Mesodermal cell (in vitro differentiated cells): ENCODE measurements around the gene HHATL.

Experiments
- H3K27ac ChIP-seq: 2 replicates; pipeline ENCODE4 v1.7.0; 2013; ENCODE audit warnings: mild to moderate bottlenecking, low read depth, low read length, moderate library complexity; ENCODE audit not compliant: severe bottlenecking
- H3K36me3 ChIP-seq: 2 replicates; pipeline ENCODE4 v1.7.1; 2013; ENCODE audit warnings: mild to moderate bottlenecking, low read length, moderate library complexity; ENCODE audit not compliant: control insufficient read depth, insufficient read depth
- H3K4me1 ChIP-seq: one replicate; pipeline ENCODE4 v1.7.1; 2013; ENCODE audit warnings: mild to moderate bottlenecking, low read length; ENCODE audit not compliant: insufficient read depth, control insufficient read depth, poor library complexity, severe bottlenecking
- H3K4me3 ChIP-seq: 2 replicates; pipeline ENCODE4 v1.7.0; 2013; ENCODE audit warnings: low read length, control low read depth, mild to moderate bottlenecking; ENCODE audit not compliant: insufficient read depth, poor library complexity, severe bottlenecking; ENCODE audit errors: extremely low read depth
- H3K9me3 ChIP-seq: 2 replicates; pipeline ENCODE4 v1.7.1; 2013; ENCODE audit warnings: mild to moderate bottlenecking, low read length, moderate library complexity; ENCODE audit not compliant: control insufficient read depth
- WGBS, 2 experiments: methylation state at CpG; one replicate each; pipeline ENCODE4 v1.1.5; 2013; ENCODE audit warnings: missing lambda C conversion rate in 2 of 2; ENCODE audit not compliant: insufficient coverage in 2 of 2; 5-methylcytosine and 5-hydroxymethylcytosine counted together

The HHATL gene

DNA sequence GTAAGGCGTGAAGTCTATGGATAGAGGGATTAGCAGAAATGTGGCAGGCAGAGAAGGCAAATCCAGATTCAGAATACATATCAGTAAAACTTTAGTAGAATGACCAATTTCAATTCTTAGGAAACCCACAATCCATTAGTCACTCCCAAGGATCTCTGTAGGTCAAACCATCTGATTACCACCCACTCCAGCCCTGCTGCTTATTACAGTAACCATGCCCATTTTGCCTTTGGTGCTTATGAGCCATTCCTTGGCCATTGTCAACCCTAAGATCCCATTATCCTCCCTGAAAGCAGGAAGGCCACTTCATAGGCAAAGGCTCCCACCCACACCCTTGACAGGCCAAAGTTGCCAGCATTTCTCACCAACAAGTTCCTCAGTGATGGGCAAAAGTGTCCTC lies 22.3 kb downstream of the HHATL start:
- Histone ChIP-seq H3K9me3 (peaks cover 8% of the 10 kb centered on the region), H3K36me3 (no peaks in the 10 kb centered on the region), H3K4me1 (peaks cover 13% of the 10 kb centered on the region), H3K27ac (no peak overlapping the region), H3K4me3 (no peak overlapping the region)
- no CpG with 5 or more reads among the region's 1 CpG for WGBS, 2 experiments

DNA sequence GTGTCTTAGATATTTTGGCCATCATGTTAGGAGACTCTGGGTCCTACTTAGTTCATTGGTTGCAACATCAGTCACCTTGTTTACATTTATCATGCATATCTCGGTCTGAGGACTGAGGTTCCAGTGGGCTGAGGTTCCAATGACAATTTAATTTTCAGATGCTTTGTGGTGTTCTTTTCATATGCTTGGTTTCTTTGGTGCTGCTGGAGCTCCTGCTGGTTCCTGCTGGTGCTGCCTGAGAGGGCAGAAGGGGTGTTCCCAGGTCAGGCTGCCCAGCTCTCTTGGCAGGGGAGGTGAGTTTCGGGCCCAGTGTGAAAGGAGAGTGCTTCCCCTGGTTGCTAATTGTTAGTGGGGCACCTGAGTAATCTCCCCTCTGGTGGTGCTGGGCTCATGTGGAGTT lies 24.2 kb downstream of the HHATL start:
- peaks cover 8% of the 10 kb centered on the region for H3K9me3 ChIP-seq
- no peak overlapping the region for H3K4me3 ChIP-seq
- H3K36me3 ChIP-seq = no peaks in the 10 kb centered on the region
- peaks cover 3% of the 10 kb centered on the region for H3K4me1 ChIP-seq
- H3K27ac ChIP-seq = no peak overlapping the region
- WGBS, 2 experiments = no CpG with 5 or more reads among the region's 2 CpGs

DNA sequence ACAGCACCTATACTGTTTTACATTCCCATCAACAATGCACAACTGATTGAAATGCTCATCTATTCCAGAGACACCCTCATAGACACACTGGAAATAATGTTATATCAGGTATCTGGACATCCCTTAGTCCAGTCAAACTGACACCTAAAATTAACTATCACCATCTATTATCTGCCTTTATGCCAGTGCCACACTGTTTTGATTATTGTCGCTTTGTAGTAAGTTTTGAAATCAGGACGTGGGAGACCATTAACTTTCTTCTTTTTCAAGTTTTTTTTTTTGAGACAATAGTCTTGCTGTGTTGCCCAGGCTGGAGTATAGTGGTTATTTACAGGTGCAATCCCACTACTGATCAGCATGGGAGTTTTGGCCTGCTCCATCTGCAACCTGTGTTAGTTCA lies 26.7 kb downstream of the HHATL start:
- no peaks in the 10 kb centered on the region for H3K36me3 ChIP-seq
- no peak overlapping the region for H3K4me3 ChIP-seq
- H3K27ac ChIP-seq = no peak overlapping the region
- 90 to 100% methylated on average over 1 to 2 of the region's 2 CpGs for WGBS, 2 experiments
- H3K4me1 ChIP-seq = no peaks in the 10 kb centered on the region
- H3K9me3 ChIP-seq = peaks cover 8% of the 10 kb centered on the region

DNA sequence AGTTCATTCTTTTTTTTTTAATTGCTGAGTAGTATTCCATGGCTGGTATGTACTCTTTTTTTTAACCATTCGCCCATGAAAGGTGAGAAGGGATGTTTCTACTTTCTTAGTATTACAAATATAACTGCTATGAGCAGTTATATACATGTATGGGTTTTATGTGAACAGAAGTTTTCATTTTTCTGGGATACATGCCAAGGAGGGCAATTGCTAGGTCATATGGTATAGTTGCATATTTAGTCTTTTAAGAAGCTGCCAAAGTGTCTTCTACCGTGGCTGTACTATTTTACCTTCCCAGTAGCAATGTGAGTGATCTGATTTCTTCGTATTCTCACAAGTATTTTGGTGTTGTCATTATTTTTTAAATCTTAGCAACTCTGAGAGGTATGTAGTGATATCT lies 28.5 kb downstream of the HHATL start:
- no peaks in the 10 kb centered on the region for H3K4me1 ChIP-seq
- peaks cover 8% of the 10 kb centered on the region for H3K9me3 ChIP-seq
- no peak overlapping the region for H3K4me3 ChIP-seq
- WGBS, 2 experiments = 90% methylated on average over 1 of the region's 3 CpGs; no CpG with 5 or more reads in 1 of the 2 experiments
- H3K27ac ChIP-seq = no peak overlapping the region
- no peaks in the 10 kb centered on the region for H3K36me3 ChIP-seq

DNA sequence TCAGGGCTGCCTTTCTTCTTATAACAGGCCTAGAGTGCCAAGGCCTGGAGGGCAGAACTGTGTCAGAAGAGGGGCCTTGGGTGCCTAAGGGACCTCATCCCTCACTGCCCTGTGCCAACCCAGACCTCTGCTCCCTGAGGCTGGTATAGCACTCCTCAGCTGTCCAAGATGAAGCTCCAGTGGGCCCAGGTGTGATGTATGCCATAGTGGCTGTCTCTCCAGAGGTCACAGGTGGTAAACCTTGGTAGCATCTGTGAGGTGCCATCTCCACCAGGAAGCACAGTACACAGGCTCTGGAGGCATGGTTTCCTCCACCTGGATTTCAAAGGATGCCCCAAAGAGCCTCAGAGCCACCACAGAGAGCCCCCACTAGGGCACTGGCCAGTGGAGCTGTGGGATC lies 29.5 kb downstream of the HHATL start:
- Histone ChIP-seq H3K36me3 (no peaks in the 10 kb centered on the region), H3K4me1 (no peaks in the 10 kb centered on the region), H3K9me3 (peaks cover 8% of the 10 kb centered on the region), H3K4me3 (no peak overlapping the region), H3K27ac (no peak overlapping the region)

DNA sequence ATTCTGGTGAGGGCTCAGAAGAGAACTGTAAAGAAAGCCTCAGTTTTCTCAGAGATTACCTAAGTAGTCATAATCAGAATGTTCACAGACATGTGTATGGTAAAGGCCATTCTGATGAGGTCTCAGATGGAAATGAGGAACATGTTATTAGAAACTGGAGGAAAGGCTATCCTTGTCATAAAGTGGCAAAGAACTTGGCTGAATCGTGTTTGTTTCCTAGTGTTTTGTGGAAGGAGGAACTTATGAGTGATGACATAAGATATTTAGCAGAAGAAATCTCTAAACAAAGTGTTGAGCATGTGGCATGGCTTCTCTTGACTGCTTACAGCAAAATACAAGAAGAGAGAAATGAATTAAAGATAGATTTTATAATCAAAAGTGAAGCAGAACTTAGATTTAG lies 30.1 kb downstream of the HHATL start:
- no peaks in the 10 kb centered on the region for H3K36me3 ChIP-seq
- no peak overlapping the region for H3K27ac ChIP-seq
- H3K9me3 ChIP-seq = peaks cover 8% of the 10 kb centered on the region
- H3K4me1 ChIP-seq = no peaks in the 10 kb centered on the region
- no peak overlapping the region for H3K4me3 ChIP-seq
- WGBS, 2 experiments = 57 to 64% methylated on average over 1 of the region's 1 CpG

DNA sequence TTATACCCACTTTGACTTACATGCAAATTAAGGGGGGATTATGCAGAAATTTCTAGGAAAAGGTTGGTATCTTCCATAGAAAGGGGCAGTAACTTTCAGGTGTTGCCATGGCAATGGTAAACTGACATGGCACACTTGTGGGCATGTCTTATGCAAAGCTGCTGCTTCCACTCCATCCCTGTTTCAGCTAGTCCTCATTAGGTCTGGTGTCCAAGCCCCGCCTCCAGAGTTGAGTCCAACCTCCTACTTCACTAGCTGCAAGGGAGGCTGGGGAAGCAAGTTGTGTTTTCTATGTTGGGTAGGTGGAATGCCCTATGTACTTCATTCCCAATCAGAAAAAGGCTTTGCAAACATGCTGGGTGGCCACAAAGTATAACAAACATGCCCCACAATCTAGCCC lies 31.9 kb downstream of the HHATL start:
- H3K4me3 ChIP-seq = no peak overlapping the region
- no CpG with 5 or more reads among the region's 1 CpG for WGBS, 2 experiments

DNA sequence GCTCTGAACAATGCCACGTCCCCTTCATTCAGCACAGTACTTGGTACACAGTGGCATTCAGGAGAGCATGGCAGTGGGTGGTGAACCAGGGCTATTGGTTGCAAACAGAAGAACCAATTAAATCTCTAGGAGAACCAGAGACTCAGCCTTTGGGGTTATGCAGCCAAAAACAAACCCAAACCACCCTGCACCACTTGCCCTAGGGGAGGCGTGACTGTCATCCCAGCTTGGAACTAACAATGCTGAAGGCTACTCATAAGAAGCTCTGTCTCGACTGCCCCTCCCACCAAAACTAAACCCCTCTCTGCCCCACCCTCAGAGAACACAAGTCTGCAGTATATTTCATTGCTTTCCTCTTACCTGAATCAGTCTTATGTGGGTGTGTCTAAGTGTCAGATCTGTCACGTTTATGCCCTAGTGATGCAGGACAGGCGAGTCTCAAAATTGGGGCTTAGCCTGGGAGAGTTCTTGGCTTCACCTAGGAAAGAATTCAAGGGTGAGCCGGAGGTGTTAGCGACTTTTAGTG lies 32.5 kb downstream of the HHATL start:
- H3K4me1 ChIP-seq = no peaks in the 10 kb centered on the region
- H3K9me3 ChIP-seq = no peaks in the 10 kb centered on the region
- no peak overlapping the region for H3K4me3 ChIP-seq
- WGBS, 2 experiments = 81 to 87% methylated on average over 6 of the region's 7 CpGs
- no peak overlapping the region for H3K27ac ChIP-seq
- no peaks in the 10 kb centered on the region for H3K36me3 ChIP-seq

More for the DNA sequence above, 31.9 kb downstream of the HHATL start:
- Histone ChIP-seq H3K36me3 (no peaks in the 10 kb centered on the region), H3K4me1 (no peaks in the 10 kb centered on the region), H3K27ac (no peak overlapping the region), H3K9me3 (peaks cover under 1% of the 10 kb centered on the region)

DNA sequence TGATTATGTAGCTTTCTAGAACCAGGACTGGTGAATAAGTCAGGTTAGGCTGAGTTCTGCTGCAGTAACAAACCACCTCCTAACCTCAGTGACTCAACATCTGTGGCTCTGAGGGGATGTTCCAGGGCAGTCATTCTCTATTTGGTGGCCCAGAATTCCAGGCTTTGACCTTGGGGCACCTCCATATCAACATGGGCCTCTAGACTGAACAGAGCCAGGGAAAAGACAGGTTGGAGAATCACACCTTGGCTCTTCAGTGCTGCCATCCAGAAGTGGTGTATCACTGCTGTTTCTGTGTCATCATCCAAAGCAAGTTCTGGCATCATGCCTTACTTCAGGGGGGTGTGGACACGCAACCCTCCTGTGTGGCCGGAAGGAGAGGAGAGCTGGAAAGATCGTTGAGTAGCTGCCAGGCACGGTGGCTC lies 33.8 kb downstream of the HHATL start:
- Histone ChIP-seq H3K4me1 (no peaks in the 10 kb centered on the region), H3K4me3 (no peak overlapping the region)
- WGBS, 2 experiments = 90 to 100% methylated on average over 4 of the region's 4 CpGs

DNA sequence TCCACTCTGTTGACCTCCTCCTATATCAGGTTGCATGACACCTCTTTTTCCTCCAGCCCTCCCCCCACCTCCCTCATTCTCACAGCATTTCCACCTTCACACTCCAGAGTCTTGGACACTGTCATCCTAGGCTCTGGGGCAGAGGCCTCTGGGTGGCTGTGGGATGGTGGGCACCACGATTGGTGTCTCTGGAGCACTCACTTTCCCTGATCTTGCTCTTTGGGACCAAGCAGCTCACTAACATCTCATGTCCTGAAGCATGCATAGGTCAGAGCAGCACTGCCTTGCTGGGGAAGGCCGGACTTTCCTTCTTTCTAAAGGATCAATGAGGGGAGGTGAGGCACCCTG lies 34.2 kb downstream of the HHATL start:
- no peaks in the 10 kb centered on the region for H3K4me1 ChIP-seq
- no peaks in the 10 kb centered on the region for H3K9me3 ChIP-seq
- no peak overlapping the region for H3K4me3 ChIP-seq
- H3K27ac ChIP-seq = no peak overlapping the region
- H3K36me3 ChIP-seq = no peaks in the 10 kb centered on the region
- 94% methylated on average over 2 of the region's 2 CpGs; no CpG with 5 or more reads in 1 of the 2 experiments for WGBS, 2 experiments

More for the DNA sequence above, 33.8 kb downstream of the HHATL start:
- Histone ChIP-seq H3K36me3 (no peaks in the 10 kb centered on the region), H3K9me3 (no peaks in the 10 kb centered on the region), H3K27ac (no peak overlapping the region)

DNA sequence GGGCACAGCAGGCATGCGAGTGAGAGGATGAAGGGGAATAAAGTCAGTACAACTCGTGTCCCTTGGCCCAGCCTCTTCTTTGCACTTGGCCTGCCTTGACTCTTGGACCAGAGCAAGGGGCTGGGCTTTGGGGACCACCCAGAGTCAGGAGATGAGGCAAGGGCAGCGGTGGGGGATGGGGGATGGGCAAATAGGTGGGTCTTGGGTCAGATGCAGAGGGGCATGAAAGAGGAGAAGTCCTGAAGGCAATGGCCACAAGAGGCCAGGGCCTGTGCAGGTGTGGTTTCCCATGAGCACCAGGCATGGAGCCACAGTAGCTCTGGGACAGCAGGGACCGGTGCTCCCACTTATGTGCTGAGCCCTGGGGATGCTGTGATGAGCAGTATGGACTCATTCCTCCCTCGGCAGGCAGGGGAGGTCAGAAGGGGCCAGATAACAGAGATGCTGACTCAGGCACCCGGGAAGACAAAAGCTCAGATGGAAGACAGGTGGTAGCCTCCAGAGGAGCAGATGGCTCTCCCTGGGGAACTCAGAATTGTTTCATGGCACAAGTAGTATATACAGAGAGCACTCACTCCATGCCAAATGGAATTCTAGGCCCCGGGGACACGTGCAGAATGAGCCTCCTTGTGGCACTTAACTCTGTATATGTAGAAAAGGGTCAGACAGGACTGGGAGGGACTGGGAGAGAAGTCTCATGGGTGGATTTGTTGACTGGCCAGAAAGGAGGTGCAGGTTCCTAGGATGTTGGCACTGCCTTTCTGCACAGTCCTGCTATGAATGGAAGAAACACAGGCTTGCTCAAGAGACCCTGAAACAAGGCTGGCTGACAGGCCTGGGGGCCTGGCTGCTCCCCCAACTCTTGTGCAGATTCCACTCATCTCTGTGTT lies 34.8 kb downstream of the HHATL start:
- WGBS, 2 experiments = 81 to 83% methylated on average over 6 of the region's 8 CpGs
- Histone ChIP-seq H3K4me1 (no peaks in the 10 kb centered on the region), H3K4me3 (no peak overlapping the region), H3K9me3 (no peaks in the 10 kb centered on the region), H3K36me3 (no peaks in the 10 kb centered on the region), H3K27ac (no peak overlapping the region)
